NCI-H524 treated with DMSO at 0.1 percent for 48 hours (cell line): ENCODE data around the gene CACNG8.
"Not testable (repeated sequence)": the region's sequence is repeated elsewhere in the genome, so short reads cannot be mapped to it uniquely, and the experiment has no call there.

Source experiments
- DNase-seq: peaks from one replicate; lab custom pipeline; 2025; lab: John Stamatoyannopoulos, UW

The CACNG8 gene

GRCh38 chr19:54035215-54036178 lies 72.8 kb downstream of the CACNG8 start:
- DNase-seq = no peak

- DNase-seq = not testable (repeated sequence)
These were observed 73.8 kb downstream of the CACNG8 start for GRCh38 chr19:54036542-54036941.
